ENCODE data around the gene SPRYD4.

SPRYD4 gene

DNA sequence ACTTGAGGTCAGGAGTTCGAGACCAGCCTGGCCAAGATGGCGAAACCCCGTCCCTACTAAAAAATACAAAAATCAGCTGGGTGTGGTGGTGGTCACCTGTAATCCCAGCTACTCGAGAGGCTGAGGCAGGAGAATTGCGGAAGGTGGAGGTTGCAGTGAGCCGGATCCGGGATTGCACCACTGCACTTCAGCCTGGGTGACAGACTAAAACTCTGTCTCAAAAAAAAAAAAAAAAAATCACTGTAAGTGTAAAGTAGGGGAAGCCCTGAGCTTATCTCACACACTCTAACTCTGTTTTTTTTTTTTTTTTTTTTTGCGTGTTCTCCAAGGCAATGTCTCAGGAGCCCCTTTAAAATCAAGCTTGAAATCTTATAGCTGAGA, 52.8 kb downstream of the SPRYD4 start:
- no peak for DNase-seq (ENCODE audit: low read depth)

DNA sequence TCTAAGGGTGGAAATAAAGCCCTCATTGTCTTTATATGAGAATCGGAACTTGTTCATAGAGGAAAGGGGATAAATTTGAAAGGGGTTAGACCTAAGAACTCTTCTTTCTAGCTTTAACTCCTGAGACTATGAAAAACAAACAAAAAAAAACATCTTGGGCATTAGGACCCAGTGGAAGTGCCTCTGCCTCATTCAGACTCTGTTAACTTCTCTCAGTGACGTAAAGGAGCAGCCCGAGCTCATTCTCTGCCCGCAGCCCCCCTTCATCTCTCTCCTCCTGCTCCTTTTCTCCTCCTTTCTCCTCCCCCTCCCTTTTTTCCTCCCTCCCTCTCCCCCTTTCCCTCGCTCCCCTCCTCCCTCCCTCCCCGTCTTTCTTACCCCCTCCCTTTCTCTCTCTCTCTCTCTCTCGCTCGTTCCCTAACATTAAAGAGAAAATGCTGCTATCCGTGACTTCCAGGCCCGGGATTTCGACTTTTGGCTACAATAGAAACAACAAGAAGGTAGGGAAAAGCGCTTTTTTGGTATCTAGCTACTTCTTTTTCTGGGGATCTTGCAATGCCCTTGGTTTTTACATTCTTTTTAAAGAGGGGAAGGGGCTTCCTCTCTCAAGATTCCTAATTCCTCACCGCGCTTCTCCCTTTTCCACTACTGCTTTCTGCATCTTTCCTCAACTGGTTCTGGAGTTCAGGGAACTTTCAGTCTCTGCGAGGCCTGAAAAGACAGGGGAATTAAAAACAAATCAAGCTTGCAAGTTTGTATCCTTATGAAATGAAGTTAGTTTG, 53.4 kb downstream of the SPRYD4 start, which contains the start of gene RBMS2:
RBMS2 (plus strand) TSS at position 231 of the 782 bp plus-strand sequence; CDS start at position 435, 204 bp downstream.
- DNase-seq (ENCODE audit: low read depth) = peak; percentile 10

DNA sequence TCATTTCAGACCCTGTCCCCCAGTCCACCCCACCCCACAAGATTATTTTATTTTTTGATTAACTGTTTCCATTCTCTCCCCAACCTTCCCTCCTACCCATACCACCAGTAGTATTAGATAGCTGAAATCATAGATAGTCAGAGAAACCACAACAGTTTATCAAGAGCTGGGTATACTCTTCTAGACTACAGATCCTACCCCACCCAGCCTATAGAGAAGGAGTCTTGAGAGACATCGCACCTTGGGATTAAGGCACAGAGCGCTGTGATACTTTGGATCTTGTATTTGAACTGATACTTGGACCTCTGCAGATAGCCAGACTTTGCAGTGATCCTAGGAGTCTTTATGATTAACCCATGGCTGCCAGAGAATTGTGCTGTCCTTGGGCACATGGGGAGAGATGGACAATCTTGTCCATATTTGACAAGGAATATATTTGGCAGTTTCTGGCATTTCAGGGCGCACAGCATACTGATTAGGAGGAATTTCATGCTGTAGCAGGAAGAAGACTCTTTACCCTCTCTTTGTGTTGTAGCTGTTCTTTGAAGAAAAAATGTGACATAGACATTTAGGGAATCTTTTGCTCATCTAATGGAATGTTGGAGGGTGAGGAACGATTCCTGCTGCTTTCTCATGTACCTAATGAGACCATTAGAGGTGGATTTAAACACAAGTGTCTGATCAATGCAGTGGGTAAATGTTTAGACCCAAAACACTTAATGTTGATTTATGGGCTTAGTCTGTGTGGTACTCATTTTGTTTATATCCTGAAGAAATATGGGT, 54.2 kb downstream of the SPRYD4 start:
- no peak for DNase-seq (ENCODE audit: low read depth)

DNA sequence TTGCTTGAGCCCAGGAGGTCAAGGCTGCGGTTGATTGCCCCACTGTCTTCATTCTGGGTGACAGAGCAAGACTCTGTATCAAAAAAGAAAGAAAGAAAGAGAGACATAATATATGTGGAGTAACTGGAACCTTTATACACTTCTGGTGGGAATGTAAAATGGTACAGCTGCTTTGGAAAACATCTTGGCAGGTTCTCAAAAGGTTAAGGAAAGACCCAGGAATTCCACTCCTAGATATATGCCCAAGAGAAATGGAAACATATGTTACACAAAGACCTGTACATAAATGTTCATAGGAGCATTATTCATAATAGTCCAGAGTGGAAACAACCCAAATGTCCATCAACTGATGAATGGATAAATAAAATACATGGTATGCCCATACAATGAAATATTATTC, 60.5 kb downstream of the SPRYD4 start:
- DNase-seq (ENCODE audit: low read depth) = no peak

Measured in activated T-cell treated with anti-CD3 and anti-CD28 coated beads for 1 hour (primary cell).